Pons (tissue), 1 donor: ENCODE measurements around the gene SSBP3.

Source experiments
- DNase-seq: peaks from one replicate; pipeline ENCODE4 v3.0.0-alpha.2; 2016; ENCODE audit warnings: low spot score

Gene SSBP3

DNA sequence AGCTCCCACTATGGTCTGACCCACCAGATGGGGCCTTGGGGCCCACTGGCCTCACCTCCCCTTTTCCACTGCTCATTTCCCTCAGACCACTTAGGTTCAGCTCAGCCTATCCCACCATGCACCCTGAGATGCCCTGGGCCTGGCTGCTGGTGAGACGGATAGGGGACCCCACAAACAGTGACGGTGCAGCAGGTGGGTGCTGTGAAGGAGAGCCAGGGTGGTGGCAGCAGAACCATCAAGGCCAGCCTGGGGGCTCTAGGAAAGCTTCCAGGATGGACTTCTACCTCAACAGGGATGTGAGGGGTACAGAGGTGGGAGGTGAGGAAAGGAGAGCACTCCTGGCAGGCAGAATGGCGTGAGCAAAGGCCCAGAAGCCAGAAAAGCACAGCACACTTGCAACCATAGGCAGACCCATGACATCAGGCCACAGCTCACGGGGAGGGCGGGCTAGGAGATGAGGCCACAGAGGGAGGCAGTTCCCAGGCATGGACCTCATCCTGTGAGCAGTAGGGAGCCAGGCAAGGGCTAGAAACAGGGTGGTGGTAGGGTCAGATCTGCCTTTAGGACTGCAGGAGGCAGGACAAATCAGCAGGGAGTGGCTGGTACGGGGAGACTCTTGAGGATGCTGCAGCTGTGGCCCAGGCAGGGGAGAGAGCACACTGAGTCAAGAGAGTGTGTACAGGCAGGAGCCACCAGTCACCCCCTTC lies 229.4 kb downstream of the SSBP3 start:
- DNase-seq: no peak
